ENCODE measurements around the gene CATSPER3. TPM values are rescaled to one million over a fixed set of nuclear protein-coding genes. Genes with fewer than 3 reads are reported as not detected.

The CATSPER3 gene
- total RNA-seq, 1 donor from 2014 or later, result 0.33 TPM

GRCh38 chr5:135009736-135010501, 42.2 kb downstream of the CATSPER3 start:
- Mint-ChIP-seq H3K4me1 (ENCODE audit: unreplicated experiment) (peaks cover 2% of the 10 kb centered on the region), H3K27ac (ENCODE audit: unreplicated experiment) (no peak overlapping the region), H3K4me3 (ENCODE audit: unreplicated experiment) (no peak overlapping the region), H3K36me3 (ENCODE audit: low read depth, unreplicated experiment) (peaks cover 6% of the 10 kb centered on the region), H3K27me3 (ENCODE audit: unreplicated experiment) (peaks cover 12% of the 10 kb centered on the region), H3K9me3 (ENCODE audit: unreplicated experiment) (no peaks in the 10 kb centered on the region)
- no peak for TF ChIP-seq CTCF (IDR thresholded peaks at IDR 0.05; ENCODE audit: unreplicated experiment)
- no peak for DNase-seq (ENCODE audit: low spot score)

GRCh38 chr5:135010502-135011354, 43.0 kb downstream of the CATSPER3 start:
- Mint-ChIP-seq H3K36me3 (ENCODE audit: low read depth, unreplicated experiment) (peaks cover 6% of the 10 kb centered on the region), H3K27ac (ENCODE audit: unreplicated experiment) (no peak overlapping the region), H3K9me3 (ENCODE audit: unreplicated experiment) (no peaks in the 10 kb centered on the region), H3K27me3 (ENCODE audit: unreplicated experiment) (peaks cover 12% of the 10 kb centered on the region), H3K4me3 (ENCODE audit: unreplicated experiment) (no peak overlapping the region), H3K4me1 (ENCODE audit: unreplicated experiment) (peaks cover 2% of the 10 kb centered on the region)
- no peak for TF ChIP-seq CTCF (IDR thresholded peaks at IDR 0.05; ENCODE audit: unreplicated experiment)
- DNase-seq (ENCODE audit: low spot score), result no peak

GRCh38 chr5:135011355-135012032, 43.8 kb downstream of the CATSPER3 start:
- no peak for DNase-seq (ENCODE audit: low spot score)
- Mint-ChIP-seq H3K9me3 (ENCODE audit: unreplicated experiment) (no peaks in the 10 kb centered on the region), H3K4me3 (ENCODE audit: unreplicated experiment) (no peak overlapping the region), H3K36me3 (ENCODE audit: low read depth, unreplicated experiment) (peaks cover 6% of the 10 kb centered on the region), H3K27me3 (ENCODE audit: unreplicated experiment) (peaks cover 12% of the 10 kb centered on the region), H3K27ac (ENCODE audit: unreplicated experiment) (no peak overlapping the region), H3K4me1 (ENCODE audit: unreplicated experiment) (peaks cover 2% of the 10 kb centered on the region)
- TF ChIP-seq CTCF (IDR thresholded peaks at IDR 0.05; ENCODE audit: unreplicated experiment), result no peak

GRCh38 chr5:135012033-135012588, 44.4 kb downstream of the CATSPER3 start:
- Mint-ChIP-seq H3K4me1 (ENCODE audit: unreplicated experiment) (peaks cover 2% of the 10 kb centered on the region), H3K27me3 (ENCODE audit: unreplicated experiment) (peaks cover 12% of the 10 kb centered on the region), H3K27ac (ENCODE audit: unreplicated experiment) (no peak overlapping the region)

More at GRCh38 chr5:135012033-135012588, 44.4 kb downstream of the CATSPER3 start:
- no peak for TF ChIP-seq CTCF (IDR thresholded peaks at IDR 0.05; ENCODE audit: unreplicated experiment)
- no peak for DNase-seq (ENCODE audit: low spot score)
- H3K36me3 Mint-ChIP-seq (ENCODE audit: low read depth, unreplicated experiment), result peaks cover 6% of the 10 kb centered on the region
- no peak overlapping the region for H3K4me3 Mint-ChIP-seq (ENCODE audit: unreplicated experiment)
- no peaks in the 10 kb centered on the region for H3K9me3 Mint-ChIP-seq (ENCODE audit: unreplicated experiment)
